K562 (cell line): ENCODE data around the gene CACNA2D2. TPM values are rescaled to one million over a fixed set of nuclear protein-coding genes. Genes with fewer than 3 reads are reported as not detected.

ENCODE experiments used
- ASH1L ChIP-seq: fragments of 450-650 bp; IDR thresholded peaks from 2 replicates; pipeline ENCODE4 v1.6.1; 2018; ENCODE audit warnings: borderline replicate concordance, mild to moderate bottlenecking, low read depth; ENCODE audit not compliant: partially characterized antibody
- ATF1 ChIP-seq, 2 experiments: fragments of 450-650 bp in 1 of 2; IDR thresholded peaks; 2 replicates each; pipeline ENCODE4 v1.6.1; 2016; ENCODE audit warnings: missing compliant biosample characterization in 1 of 2, missing genetic modification characterization in 1 of 2
- BRF2 ChIP-seq: IDR thresholded peaks from 3 replicates; pipeline ENCODE4 v1.6.1; 2011; ENCODE audit warnings: borderline replicate concordance, mild to moderate bottlenecking; ENCODE audit not compliant: insufficient read length, insufficient read depth
- EGR1 ChIP-seq: fragments of 450-650 bp; conservative IDR thresholded peaks from 2 replicates; pipeline ENCODE4 v1.6.1; 2017; ENCODE audit warnings: mild to moderate bottlenecking
- ELF1 ChIP-seq: fragments of 200-800 bp; sonication (Bioruptor generic); IDR thresholded peaks from 2 replicates; pipeline ENCODE4 v1.6.1; 2016; ENCODE audit warnings: missing genetic modification characterization, missing compliant biosample characterization
- HSF4 ChIP-seq: fragments of 250-450 bp; sonication (Bioruptor Pico); IDR thresholded peaks from 2 replicates; pipeline ENCODE4 v2.1.2; 2022; ENCODE audit warnings: mild to moderate bottlenecking, moderate library complexity, borderline replicate concordance
- KAT7 ChIP-seq: sonication (generic); formaldehyde crosslinking; IDR thresholded peaks from 2 replicates; pipeline ENCODE4 v1.8.0; 2022; ENCODE audit warnings: missing genetic modification reagents, mild to moderate bottlenecking, borderline replicate concordance
- MYC ChIP-seq, 2 experiments: fragments of 250-450 bp in 1 of 2; sonication (Bioruptor Pico) in 1 of 2; IDR thresholded peaks; 2 replicates each; pipeline versions ENCODE4 v1.5.1 to v1.6.1; 2012 to 2021; ENCODE audit warnings: low read depth in 2 of 2, borderline replicate concordance in 1 of 2, improper control_type of control experiment in 1 of 2, low read length in 1 of 2, mild to moderate bottlenecking in 1 of 2, moderate library complexity in 1 of 2
- NRF1 ChIP-seq, 2 experiments: fragments of 450-650 bp; IDR thresholded peaks in 1 of 2; conservative IDR thresholded peaks in 1 of 2; 2 replicates each; pipeline ENCODE4 v1.6.1; 2014; ENCODE audit warnings: mild to moderate bottlenecking in 2 of 2
- SP1 ChIP-seq: sonication (generic); formaldehyde crosslinking; IDR thresholded peaks from 2 replicates; pipeline ENCODE4 v1.8.1; 2022; ENCODE audit warnings: mild to moderate bottlenecking, missing genetic modification reagents
- ZBTB17 ChIP-seq: fragments of 450-650 bp; formaldehyde crosslinking; IDR thresholded peaks from 2 replicates; pipeline ENCODE4 v1.4.0; 2020; ENCODE audit warnings: mild to moderate bottlenecking
- ZNF764 ChIP-seq: fragments of 250-450 bp; sonication (Bioruptor Pico); IDR thresholded peaks from 2 replicates; pipeline ENCODE4 v1.4.0; 2020; ENCODE audit warnings: low read depth, mild to moderate bottlenecking, moderate library complexity
- polyA plus RNA-seq, 8 experiments: library from polyadenylated mRNA; depleted of rRNA in 4 of 8; stranded (reverse) in 5 of 8; unstranded in 3 of 8; fragments of >200 nt; fragmentation: Nextera tagmentation in 2 of 8; fragmentation: Illumina TruSeq in 1 of 8; extraction: Ambion mirVana in 2 of 8; extraction: Trizol in 1 of 8; gene quantifications; 2 replicates each; pipeline versions ENCODE4 v1.2.1 to v1.2.3, GENCODE V29; 2011 to 2014; ENCODE audit warnings: inconsistent platforms in 1 of 8, missing spikeins in 1 of 8
- total RNA-seq, 7 experiments: library from RNA; depleted of rRNA in 6 of 7; stranded (reverse); fragments of >200 nt in 6 of 7; fragmentation: Illumina TruSeq in 2 of 7; extraction: Trizol in 2 of 7; gene quantifications; 2 replicates each; pipeline versions ENCODE4 v1.2.1 to v1.2.3, GENCODE V29; 2011 to 2021; ENCODE audit warnings: low replicate concordance in 1 of 7
- TF ChIP-seq, protein P1 (sequence below), 2 experiments: fragments of 450-650 bp in 1 of 2; sonication (generic) in 1 of 2; formaldehyde crosslinking in 1 of 2; IDR thresholded peaks; 2 replicates each; pipeline versions ENCODE4 v1.7.1 to v1.9.0; 2016 to 2022; ENCODE audit warnings: inconsistent platforms in 1 of 2, mild to moderate bottlenecking in 1 of 2, missing genetic modification reagents in 1 of 2
- TF ChIP-seq, protein P2 (sequence below): sonication (generic); formaldehyde crosslinking; IDR thresholded peaks from 2 replicates; pipeline ENCODE4 v1.8.0; 2022; ENCODE audit warnings: mild to moderate bottlenecking, missing genetic modification reagents

CACNA2D2 gene
- total and polyA plus RNA-seq, 9 of the 15 experiments (the other 6 are each of a cell fraction or from before 2014, with no cell fraction given): 0.11 to 0.58 (median 0.36) TPM; not detected in 2

DNA sequence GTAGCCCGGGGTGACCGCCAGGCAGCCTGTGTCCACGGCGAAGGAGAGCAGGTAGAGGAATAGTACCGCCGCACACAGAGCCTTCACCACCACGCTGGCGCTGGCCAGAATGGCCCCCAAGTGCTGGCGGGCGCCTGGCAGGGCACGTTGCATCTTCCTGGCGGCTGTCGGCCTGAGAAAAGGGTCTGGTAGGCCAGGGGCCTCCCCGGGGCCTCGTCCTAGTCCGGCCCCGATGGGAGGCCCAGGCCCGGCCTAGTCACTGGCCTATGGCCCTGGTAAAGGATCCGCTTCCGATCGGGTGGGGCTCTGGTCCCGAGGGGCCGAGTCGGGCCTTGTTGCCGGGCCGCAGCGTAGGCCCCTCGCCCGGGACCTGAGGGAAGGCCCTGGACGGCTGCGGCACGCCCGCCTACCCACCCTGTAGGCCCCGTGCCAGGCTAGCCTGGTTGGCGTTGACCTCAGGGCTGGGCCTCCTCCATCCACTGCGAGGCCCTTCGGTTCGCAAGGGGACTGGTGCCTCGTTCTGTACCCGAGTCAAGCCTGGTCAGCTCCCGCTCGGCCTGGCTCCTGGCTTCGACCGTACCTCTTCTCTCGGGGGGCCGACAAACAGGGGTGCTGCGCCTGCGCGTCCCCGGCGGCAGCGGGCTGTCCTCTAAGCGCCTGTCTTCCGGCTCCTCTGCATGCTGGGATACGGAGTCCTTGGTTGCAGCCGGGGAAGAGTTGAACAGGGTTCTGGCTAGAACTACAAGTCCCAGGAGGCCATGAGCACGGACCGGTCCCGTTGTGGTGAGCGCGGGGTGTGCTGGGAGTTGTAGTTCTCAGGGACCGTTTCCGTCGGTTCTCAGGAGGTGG lies 144.3 kb downstream of the CACNA2D2 start, which contains the start of gene TMEM115 (continued):
- TF ChIP-seq, protein P1, sequence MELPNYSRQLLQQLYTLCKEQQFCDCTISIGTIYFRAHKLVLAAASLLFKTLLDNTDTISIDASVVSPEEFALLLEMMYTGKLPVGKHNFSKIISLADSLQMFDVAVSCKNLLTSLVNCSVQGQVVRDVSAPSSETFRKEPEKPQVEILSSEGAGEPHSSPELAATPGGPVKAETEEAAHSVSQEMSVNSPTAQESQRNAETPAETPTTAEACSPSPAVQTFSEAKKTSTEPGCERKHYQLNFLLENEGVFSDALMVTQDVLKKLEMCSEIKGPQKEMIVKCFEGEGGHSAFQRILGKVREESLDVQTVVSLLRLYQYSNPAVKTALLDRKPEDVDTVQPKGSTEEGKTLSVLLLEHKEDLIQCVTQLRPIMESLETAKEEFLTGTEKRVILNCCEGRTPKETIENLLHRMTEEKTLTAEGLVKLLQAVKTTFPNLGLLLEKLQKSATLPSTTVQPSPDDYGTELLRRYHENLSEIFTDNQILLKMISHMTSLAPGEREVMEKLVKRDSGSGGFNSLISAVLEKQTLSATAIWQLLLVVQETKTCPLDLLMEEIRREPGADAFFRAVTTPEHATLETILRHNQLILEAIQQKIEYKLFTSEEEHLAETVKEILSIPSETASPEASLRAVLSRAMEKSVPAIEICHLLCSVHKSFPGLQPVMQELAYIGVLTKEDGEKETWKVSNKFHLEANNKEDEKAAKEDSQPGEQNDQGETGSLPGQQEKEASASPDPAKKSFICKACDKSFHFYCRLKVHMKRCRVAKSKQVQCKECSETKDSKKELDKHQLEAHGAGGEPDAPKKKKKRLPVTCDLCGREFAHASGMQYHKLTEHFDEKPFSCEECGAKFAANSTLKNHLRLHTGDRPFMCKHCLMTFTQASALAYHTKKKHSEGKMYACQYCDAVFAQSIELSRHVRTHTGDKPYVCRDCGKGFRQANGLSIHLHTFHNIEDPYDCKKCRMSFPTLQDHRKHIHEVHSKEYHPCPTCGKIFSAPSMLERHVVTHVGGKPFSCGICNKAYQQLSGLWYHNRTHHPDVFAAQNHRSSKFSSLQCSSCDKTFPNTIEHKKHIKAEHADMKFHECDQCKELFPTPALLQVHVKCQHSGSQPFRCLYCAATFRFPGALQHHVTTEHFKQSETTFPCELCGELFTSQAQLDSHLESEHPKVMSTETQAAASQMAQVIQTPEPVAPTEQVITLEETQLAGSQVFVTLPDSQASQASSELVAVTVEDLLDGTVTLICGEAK (IDR thresholded peaks at IDR 0.05): peak; percentile 91
- TF ChIP-seq, protein P1 (CRISPR knock-in tag; IDR thresholded peaks at IDR 0.05): no peak
- TF ChIP-seq EGR1 (no peak), KAT7 (CRISPR knock-in tag) (peak; percentile 64; the same call in 1 of the 2 replicates), ZNF764 (CRISPR knock-in tag) (no peak), MYC (IDR thresholded peaks at IDR 0.05; ENCODE audit: low read depth, low read length) (peak; percentile 54; the same call in 1 of the 2 replicates), MYC (CRISPR knock-in tag; IDR thresholded peaks at IDR 0.05; ENCODE audit: borderline replicate concordance, low read depth) (no peak), HSF4 (CRISPR knock-in tag) (no peak), SP1 (CRISPR knock-in tag) (peak; percentile 74; the same call in 1 of the 2 replicates), ATF1 (CRISPR knock-in tag; IDR thresholded peaks at IDR 0.05) (no peak), ATF1 (tag; IDR thresholded peaks at IDR 0.05) (peak; percentile 80; the same call in 1 of the 2 replicates), BRF2 (no peak), NRF1 (conservative IDR thresholded peaks at IDR 0.05 in 1 of 2, IDR thresholded peaks at IDR 0.05 in 1 of 2) (peak; percentile 95 to 96), ZBTB17 (CRISPR knock-in tag) (no peak), ELF1 (tag) (peak; percentile 94), ASH1L (peak; percentile 74)
- TF ChIP-seq, protein P2, sequence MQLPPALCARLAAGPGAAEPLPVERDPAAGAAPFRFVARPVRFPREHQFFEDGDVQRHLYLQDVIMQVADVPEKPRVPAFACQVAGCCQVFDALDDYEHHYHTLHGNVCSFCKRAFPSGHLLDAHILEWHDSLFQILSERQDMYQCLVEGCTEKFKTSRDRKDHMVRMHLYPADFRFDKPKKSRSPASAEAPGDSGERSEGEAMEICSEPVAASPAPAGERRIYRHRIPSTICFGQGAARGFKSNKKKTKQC (CRISPR knock-in tag): peak; percentile 20; the same call in 1 of the 2 replicates
